ENCODE measurements around the gene FCHSD2. TPM values are rescaled to one million over a fixed set of nuclear protein-coding genes. Genes with fewer than 3 reads are reported as not detected.

Gene FCHSD2
- total and polyA plus RNA-seq, 2 donors from 2014 or later, result 8.0 to 58.7 TPM

DNA sequence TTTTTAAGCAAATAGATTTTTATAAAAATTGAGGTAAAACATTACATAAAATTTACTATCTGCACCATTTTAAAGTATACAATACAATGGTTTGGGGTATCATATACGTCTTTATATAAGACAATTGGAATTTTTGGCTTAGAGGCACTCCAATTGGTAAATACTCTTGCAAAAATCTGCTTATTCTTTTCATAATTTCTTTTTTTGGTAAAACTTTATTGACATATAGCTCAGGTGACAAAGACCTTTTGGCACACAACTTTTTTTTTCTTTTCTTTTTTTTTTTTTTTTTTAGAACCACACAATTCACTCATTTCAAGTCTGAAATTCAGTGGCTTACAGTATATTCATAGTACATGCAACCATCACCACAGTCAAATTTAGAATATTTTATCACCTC, 270.1 kb downstream of the FCHSD2 start:
- Histone ChIP-seq H3K36me3 (ENCODE audit: control insufficient read depth in 2 of 3, insufficient read depth in 3 of 3, low read length in 3 of 3) (no peaks in the 10 kb centered on the region), H3K9ac (ENCODE audit: low read length in 3 of 3) (no peak overlapping the region), H3K9me3 (ENCODE audit: control insufficient read depth in 2 of 3, insufficient read depth in 1 of 3, low read length in 3 of 3) (no peaks in the 10 kb centered on the region), H3K4me1 (ENCODE audit: control insufficient read depth in 2 of 3, insufficient read depth in 2 of 3, low read depth in 1 of 3, low read length in 3 of 3) (no peaks in the 10 kb centered on the region), H3K27me3 (ENCODE audit: control insufficient read depth, insufficient read depth, low read length) (no peaks in the 10 kb centered on the region), H3K4me3 (ENCODE audit: low read length in 3 of 3) (no peak overlapping the region), H3K27ac (ENCODE audit: low read depth in 2 of 2, low read length in 2 of 2) (no peak overlapping the region)
- FAIRE-seq (peak; percentile 19), DNase-seq (no peak)
- TF ChIP-seq, protein P1, sequence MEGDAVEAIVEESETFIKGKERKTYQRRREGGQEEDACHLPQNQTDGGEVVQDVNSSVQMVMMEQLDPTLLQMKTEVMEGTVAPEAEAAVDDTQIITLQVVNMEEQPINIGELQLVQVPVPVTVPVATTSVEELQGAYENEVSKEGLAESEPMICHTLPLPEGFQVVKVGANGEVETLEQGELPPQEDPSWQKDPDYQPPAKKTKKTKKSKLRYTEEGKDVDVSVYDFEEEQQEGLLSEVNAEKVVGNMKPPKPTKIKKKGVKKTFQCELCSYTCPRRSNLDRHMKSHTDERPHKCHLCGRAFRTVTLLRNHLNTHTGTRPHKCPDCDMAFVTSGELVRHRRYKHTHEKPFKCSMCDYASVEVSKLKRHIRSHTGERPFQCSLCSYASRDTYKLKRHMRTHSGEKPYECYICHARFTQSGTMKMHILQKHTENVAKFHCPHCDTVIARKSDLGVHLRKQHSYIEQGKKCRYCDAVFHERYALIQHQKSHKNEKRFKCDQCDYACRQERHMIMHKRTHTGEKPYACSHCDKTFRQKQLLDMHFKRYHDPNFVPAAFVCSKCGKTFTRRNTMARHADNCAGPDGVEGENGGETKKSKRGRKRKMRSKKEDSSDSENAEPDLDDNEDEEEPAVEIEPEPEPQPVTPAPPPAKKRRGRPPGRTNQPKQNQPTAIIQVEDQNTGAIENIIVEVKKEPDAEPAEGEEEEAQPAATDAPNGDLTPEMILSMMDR (IDR thresholded peaks at IDR 0.05; ENCODE audit: borderline replicate concordance, extremely low read depth, insufficient read depth), result no peak
- intact Hi-C loops (cut with DNase I), result no loop called here

DNA sequence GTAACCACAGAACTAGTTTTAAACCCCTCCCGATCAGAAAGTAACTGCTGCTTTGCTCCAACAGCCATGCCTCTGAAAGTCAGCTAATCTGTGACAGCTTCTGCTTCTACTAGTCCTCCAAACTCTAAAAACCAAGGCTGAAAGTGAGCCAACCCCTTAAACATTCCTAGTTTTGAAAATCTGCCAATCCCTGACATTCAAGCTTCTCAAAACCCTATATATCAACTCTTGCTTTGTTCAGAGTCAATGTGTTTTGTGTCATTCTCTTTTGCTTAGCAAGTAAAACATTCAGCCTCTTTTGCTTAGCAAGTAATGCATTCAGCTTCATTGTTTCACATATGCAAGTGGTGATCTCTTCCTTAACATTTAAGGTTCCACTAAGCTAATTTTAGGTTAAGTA, 271.0 kb downstream of the FCHSD2 start:
- Histone ChIP-seq H3K27ac (ENCODE audit: low read depth in 2 of 2, low read length in 2 of 2) (no peak overlapping the region), H3K4me3 (ENCODE audit: low read length in 3 of 3) (no peak overlapping the region), H3K36me3 (ENCODE audit: control insufficient read depth in 2 of 3, insufficient read depth in 3 of 3, low read length in 3 of 3) (no peaks in the 10 kb centered on the region), H3K27me3 (ENCODE audit: control insufficient read depth, insufficient read depth, low read length) (no peaks in the 10 kb centered on the region), H3K4me1 (ENCODE audit: control insufficient read depth in 2 of 3, insufficient read depth in 2 of 3, low read depth in 1 of 3, low read length in 3 of 3) (no peaks in the 10 kb centered on the region), H3K9ac (ENCODE audit: low read length in 3 of 3) (no peak overlapping the region), H3K9me3 (ENCODE audit: control insufficient read depth in 2 of 3, insufficient read depth in 1 of 3, low read length in 3 of 3) (no peaks in the 10 kb centered on the region)
- FAIRE-seq (no peak), DNase-seq (peak in 2 of 5 donors; percentile 42 to 81)
- TF ChIP-seq, protein P1 (IDR thresholded peaks at IDR 0.05; ENCODE audit: borderline replicate concordance, extremely low read depth, insufficient read depth), result no peak
- intact Hi-C loops (cut with DNase I), result no loop called here

DNA sequence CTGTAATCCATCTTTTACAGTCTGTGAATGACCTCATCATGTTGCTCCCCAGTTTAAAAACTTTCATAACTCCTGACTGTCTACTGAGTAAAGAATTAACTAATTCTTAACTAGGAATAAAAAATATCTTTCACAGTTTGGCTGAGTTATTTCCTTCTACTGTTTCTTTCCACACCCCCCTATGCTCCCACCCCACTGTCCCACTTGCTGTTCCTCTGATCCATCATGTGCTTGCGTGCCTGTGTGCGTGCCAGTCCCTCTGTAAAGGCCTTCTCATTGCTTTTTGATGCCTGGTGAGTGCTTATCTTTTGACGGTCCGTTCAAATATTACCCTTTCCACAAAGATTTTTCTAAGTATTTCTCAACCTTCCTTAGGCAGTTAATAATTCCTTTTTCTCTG, 272.3 kb downstream of the FCHSD2 start:
- H3K27ac ChIP-seq (ENCODE audit: low read depth in 2 of 2, low read length in 2 of 2), result no peak overlapping the region
- H3K36me3 ChIP-seq (ENCODE audit: control insufficient read depth in 2 of 3, insufficient read depth in 3 of 3, low read length in 3 of 3), result no peaks in the 10 kb centered on the region
- TF ChIP-seq, protein P1 (IDR thresholded peaks at IDR 0.05; ENCODE audit: borderline replicate concordance, extremely low read depth, insufficient read depth), result no peak
- no peaks in the 10 kb centered on the region for H3K27me3 ChIP-seq (ENCODE audit: control insufficient read depth, insufficient read depth, low read length)
- H3K9ac ChIP-seq (ENCODE audit: low read length in 3 of 3), result no peak overlapping the region
- no peaks in the 10 kb centered on the region for H3K4me1 ChIP-seq (ENCODE audit: control insufficient read depth in 2 of 3, insufficient read depth in 2 of 3, low read depth in 1 of 3, low read length in 3 of 3)
- FAIRE-seq (no peak), DNase-seq (no peak)
- no peaks in the 10 kb centered on the region for H3K9me3 ChIP-seq (ENCODE audit: control insufficient read depth in 2 of 3, insufficient read depth in 1 of 3, low read length in 3 of 3)
- no peak overlapping the region for H3K4me3 ChIP-seq (ENCODE audit: low read length in 3 of 3)
- intact Hi-C loops (cut with DNase I), result no loop called here

DNA sequence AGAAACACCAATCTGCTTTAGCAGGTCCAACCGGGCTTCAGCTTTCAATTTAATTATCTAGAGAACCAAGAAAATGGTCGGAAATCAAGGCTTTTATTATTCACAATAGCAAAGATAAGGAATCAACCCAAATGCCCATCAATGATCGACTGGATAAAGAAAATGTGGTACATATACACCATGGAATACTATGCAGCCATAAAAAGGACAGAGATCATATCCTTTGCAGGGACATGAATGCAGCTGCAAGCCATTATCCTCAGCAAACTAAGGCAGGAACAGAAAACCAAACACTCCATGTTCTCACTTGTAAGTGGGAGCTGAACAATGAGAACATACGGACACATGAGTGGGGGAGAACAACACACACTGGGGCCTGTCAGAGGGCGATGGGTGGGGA, 274.1 kb downstream of the FCHSD2 start:
- no peak for DNase-seq

More for the DNA sequence above, 274.1 kb downstream of the FCHSD2 start:
- TF ChIP-seq, protein P1 (IDR thresholded peaks at IDR 0.05; ENCODE audit: borderline replicate concordance, extremely low read depth, insufficient read depth), result no peak
- Histone ChIP-seq H3K4me1 (ENCODE audit: control insufficient read depth in 2 of 3, insufficient read depth in 2 of 3, low read depth in 1 of 3, low read length in 3 of 3) (no peaks in the 10 kb centered on the region), H3K27ac (ENCODE audit: low read depth in 2 of 2, low read length in 2 of 2) (no peak overlapping the region), H3K4me3 (ENCODE audit: low read length in 3 of 3) (no peak overlapping the region), H3K36me3 (ENCODE audit: control insufficient read depth in 2 of 3, insufficient read depth in 3 of 3, low read length in 3 of 3) (no peaks in the 10 kb centered on the region), H3K9ac (ENCODE audit: low read length in 3 of 3) (no peak overlapping the region), H3K27me3 (ENCODE audit: control insufficient read depth, insufficient read depth, low read length) (no peaks in the 10 kb centered on the region), H3K9me3 (ENCODE audit: control insufficient read depth in 2 of 3, insufficient read depth in 1 of 3, low read length in 3 of 3) (no peaks in the 10 kb centered on the region)
- intact Hi-C loops (cut with DNase I), result no loop called here
- FAIRE-seq, result no peak

Measured in kidney (tissue), 14 donors.